22Rv1 (cell line): ENCODE measurements around the gene SERGEF.

Experiments
- CTCF ChIP-seq: fragments of 450-650 bp; IDR thresholded peaks from 2 replicates; pipeline ENCODE4 v1.5.1; 2017; ENCODE audit warnings: mild to moderate bottlenecking
- ZFX ChIP-seq: fragments of 450-650 bp; IDR thresholded peaks from 2 replicates; pipeline ENCODE4 v1.6.1; 2017; ENCODE audit warnings: antibody characterized with exemption, borderline replicate concordance

GRCh38 chr11:17936790-17937189 is 76.1 kb downstream of the SERGEF start:
- TF ChIP-seq CTCF (no peak), ZFX (no peak)
